ENCODE measurements around the gene OR1S1.

OR1S1 gene

DNA sequence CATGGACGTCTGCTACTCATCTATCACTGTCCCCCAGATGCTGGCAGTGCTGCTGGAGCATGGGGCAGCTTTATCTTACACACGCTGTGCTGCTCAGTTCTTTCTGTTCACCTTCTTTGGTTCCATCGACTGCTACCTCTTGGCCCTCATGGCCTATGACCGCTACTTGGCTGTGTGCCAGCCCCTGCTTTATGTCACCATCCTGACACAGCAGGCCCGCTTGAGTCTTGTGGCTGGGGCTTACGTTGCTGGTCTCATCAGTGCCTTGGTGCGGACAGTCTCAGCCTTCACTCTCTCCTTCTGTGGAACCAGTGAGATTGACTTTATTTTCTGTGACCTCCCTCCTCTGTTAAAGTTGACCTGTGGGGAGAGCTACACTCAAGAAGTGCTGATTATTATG lies 32.9 kb upstream of the OR1S1 start:
- no peaks in the 10 kb centered on the region for H3K27me3 ChIP-seq (replicated peaks)
- no peaks in the 10 kb centered on the region for H3K36me3 ChIP-seq (replicated peaks)
- no peak overlapping the region for H3K27ac ChIP-seq
- no peak overlapping the region for H3K4me3 ChIP-seq (ENCODE audit: low read depth, low read length)
- no peak for DNase-seq
- TF ChIP-seq, protein P1, sequence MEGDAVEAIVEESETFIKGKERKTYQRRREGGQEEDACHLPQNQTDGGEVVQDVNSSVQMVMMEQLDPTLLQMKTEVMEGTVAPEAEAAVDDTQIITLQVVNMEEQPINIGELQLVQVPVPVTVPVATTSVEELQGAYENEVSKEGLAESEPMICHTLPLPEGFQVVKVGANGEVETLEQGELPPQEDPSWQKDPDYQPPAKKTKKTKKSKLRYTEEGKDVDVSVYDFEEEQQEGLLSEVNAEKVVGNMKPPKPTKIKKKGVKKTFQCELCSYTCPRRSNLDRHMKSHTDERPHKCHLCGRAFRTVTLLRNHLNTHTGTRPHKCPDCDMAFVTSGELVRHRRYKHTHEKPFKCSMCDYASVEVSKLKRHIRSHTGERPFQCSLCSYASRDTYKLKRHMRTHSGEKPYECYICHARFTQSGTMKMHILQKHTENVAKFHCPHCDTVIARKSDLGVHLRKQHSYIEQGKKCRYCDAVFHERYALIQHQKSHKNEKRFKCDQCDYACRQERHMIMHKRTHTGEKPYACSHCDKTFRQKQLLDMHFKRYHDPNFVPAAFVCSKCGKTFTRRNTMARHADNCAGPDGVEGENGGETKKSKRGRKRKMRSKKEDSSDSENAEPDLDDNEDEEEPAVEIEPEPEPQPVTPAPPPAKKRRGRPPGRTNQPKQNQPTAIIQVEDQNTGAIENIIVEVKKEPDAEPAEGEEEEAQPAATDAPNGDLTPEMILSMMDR (IDR thresholded peaks at IDR 0.05; ENCODE audit: low read depth, low read length, missing control alignments): no peak
- in situ Hi-C loops (cut with HindIII; ENCODE audit: low pct_ligation_motif_present, low sequenced_read_pairs): no loop called here

DNA sequence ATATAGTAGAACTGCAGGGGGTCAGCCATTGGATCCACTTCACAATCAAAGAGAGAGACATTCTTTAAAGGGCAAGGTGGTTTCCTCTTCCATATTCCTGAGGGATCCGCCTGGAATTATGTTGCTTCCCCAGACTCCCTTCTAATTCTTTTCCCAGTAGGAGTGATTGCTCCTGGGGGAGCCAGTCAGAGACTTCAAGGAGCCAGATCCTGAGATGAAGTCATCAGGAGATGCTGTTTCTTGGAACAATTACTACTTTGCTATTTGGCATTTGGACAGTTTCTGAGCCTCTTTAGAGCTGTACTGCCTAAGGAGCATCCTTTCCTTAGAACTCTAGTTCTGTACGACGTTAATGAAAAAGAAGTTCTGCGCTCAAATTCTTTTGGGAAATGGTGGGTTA lies 25.6 kb upstream of the OR1S1 start:
- TF ChIP-seq, protein P1 (IDR thresholded peaks at IDR 0.05; ENCODE audit: low read depth, low read length, missing control alignments): no peak
- no peak for DNase-seq
- H3K27me3 ChIP-seq (replicated peaks): no peaks in the 10 kb centered on the region
- no peaks in the 10 kb centered on the region for H3K36me3 ChIP-seq (replicated peaks)
- H3K4me3 ChIP-seq (ENCODE audit: low read depth, low read length): no peak overlapping the region
- H3K27ac ChIP-seq: no peak overlapping the region
- in situ Hi-C loops (cut with HindIII; ENCODE audit: low pct_ligation_motif_present, low sequenced_read_pairs): no loop called here

DNA sequence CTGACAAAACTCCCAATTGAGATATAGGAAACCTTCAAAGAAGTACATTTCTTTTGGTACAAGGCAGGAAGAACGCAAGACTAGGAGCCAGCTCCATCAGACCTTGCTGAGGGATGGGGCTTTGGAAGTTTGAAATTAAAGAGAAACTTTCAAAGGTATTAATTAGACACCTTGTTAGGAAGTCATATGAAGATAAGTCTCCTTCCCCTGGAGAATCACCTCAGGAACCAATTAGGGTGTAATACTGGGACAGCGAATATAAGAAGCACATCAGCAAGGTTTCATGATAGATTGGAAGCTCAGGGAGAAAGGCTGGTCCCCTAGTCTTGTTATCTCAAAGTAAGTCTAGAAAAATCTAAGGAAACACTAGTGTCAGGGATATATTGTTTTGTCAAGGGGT lies 23.8 kb upstream of the OR1S1 start, which contains the start of gene OR9Q2:
TSS of gene OR9Q2 (plus strand) at position 301 of the 400 bp plus-strand sequence. CDS start 1,421 bp downstream, outside the sequence.
- DNase-seq: no peak
- no peak within 1 kb of the TSS for H3K4me3 ChIP-seq (ENCODE audit: low read depth, low read length)

DNA sequence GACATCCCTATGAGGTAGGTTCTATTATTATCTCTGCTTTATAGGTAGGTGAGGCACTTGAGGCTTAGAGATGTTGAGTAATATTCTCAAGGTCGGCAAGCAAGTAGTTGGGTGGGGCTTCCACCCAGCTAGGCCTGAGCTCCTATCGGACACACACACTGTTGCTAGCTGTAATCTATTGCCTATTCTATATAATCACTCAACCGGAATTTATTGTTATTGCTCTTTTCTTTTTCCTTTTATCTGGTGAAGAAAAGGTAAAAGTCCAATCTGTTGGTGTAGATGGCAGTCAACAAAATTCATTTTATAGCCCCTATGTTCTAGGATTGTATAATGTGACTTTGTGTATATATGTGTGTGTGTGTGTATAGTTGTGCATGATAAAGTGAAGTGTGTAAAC lies 20.3 kb upstream of the OR1S1 start:
- in situ Hi-C loops (cut with HindIII; ENCODE audit: low pct_ligation_motif_present, low sequenced_read_pairs): no loop called here
- TF ChIP-seq, protein P1 (IDR thresholded peaks at IDR 0.05; ENCODE audit: low read depth, low read length, missing control alignments): no peak
- no peak overlapping the region for H3K27ac ChIP-seq
- H3K36me3 ChIP-seq (replicated peaks): no peaks in the 10 kb centered on the region
- no peaks in the 10 kb centered on the region for H3K27me3 ChIP-seq (replicated peaks)
- H3K4me3 ChIP-seq (ENCODE audit: low read depth, low read length): no peak overlapping the region
- DNase-seq: no peak

More for the DNA sequence above, 23.8 kb upstream of the OR1S1 start, which contains the start of gene OR9Q2:
- H3K27me3 ChIP-seq (replicated peaks): no peaks in the 10 kb centered on the region
- TF ChIP-seq, protein P1 (IDR thresholded peaks at IDR 0.05; ENCODE audit: low read depth, low read length, missing control alignments): no peak
- no peaks in the 10 kb centered on the region for H3K36me3 ChIP-seq (replicated peaks)
- no peak within 1 kb of the TSS for H3K27ac ChIP-seq
- in situ Hi-C loops (cut with HindIII; ENCODE audit: low pct_ligation_motif_present, low sequenced_read_pairs): no loop called here

DNA sequence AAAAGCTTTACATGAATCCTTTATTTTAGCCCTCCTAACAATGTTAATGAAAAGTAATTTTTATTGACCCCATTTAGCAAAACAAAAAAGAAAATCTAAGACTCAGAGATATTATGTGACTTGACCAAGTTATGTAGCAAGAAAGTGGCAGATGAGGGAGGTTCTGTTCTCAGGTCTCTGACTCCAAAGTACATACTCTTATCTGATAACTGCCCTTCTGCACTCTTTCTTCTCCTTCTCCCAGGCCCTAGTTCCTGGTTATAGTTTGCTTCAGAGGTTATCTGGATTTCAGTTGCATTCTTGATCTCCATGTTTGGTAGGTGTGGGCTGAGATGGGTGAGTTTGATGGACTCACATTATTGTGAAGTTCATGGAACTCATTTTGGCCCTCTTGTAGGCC lies 19.1 kb upstream of the OR1S1 start:
- Histone ChIP-seq H3K27me3 (replicated peaks) (no peaks in the 10 kb centered on the region), H3K27ac (no peak overlapping the region), H3K36me3 (replicated peaks) (no peaks in the 10 kb centered on the region), H3K4me3 (ENCODE audit: low read depth, low read length) (no peak overlapping the region)
- no peak for DNase-seq
- TF ChIP-seq, protein P1 (IDR thresholded peaks at IDR 0.05; ENCODE audit: low read depth, low read length, missing control alignments): no peak
- in situ Hi-C loops (cut with HindIII; ENCODE audit: low pct_ligation_motif_present, low sequenced_read_pairs): no loop called here

DNA sequence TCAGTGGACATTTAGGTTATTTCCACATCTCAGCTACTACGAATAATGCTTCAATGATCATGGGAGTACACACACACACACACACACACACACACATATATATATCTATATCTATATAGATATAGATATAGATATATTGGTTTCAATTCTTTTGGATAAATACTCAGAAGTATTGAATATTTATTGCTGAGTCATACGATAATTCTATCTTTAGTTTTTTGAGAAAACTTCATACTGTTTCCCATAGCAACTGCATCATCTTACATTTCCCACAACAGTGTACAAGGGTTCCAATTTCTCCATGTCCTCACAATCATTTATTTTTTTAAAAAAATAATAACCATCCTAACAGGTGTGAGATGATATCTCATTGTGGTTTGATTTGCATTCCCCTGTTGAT lies 16.6 kb upstream of the OR1S1 start:
- Histone ChIP-seq H3K4me3 (ENCODE audit: low read depth, low read length) (no peak overlapping the region), H3K36me3 (replicated peaks) (no peaks in the 10 kb centered on the region), H3K27ac (no peak overlapping the region), H3K27me3 (replicated peaks) (no peaks in the 10 kb centered on the region)
- DNase-seq: no peak
- in situ Hi-C loops (cut with HindIII; ENCODE audit: low pct_ligation_motif_present, low sequenced_read_pairs): no loop called here
- TF ChIP-seq, protein P1 (IDR thresholded peaks at IDR 0.05; ENCODE audit: low read depth, low read length, missing control alignments): no peak
